Urothelium cell line (cell line): ENCODE results near the gene APOL1.
A peak's percentile ranks its signal among the peaks of the same experiment; 100 is the strongest.
"Not testable (repeated sequence)": the region's sequence is repeated elsewhere in the genome, so short reads cannot be mapped to it uniquely, and the experiment has no call there.

ENCODE experiments used
- DNase-seq: peaks from one replicate; pipeline ENCODE4 v3.0.0; 2011; ENCODE audit warnings: low spot score, mixed read lengths
- FAIRE-seq: peaks from 2 replicates; lab custom pipeline; 2011; peaks lifted over from hg19 to GRCh38; lab: Jason Lieb, UNC

APOL1 gene

GRCh38 chr22:36290391-36291075, 37.6 kb downstream of the APOL1 start:
- FAIRE-seq, DNase-seq: not testable (repeated sequence)

- no peak for DNase-seq
- peak; percentile 48 for FAIRE-seq
These were observed 39.2 kb downstream of the APOL1 start for GRCh38 chr22:36291831-36292740.

GRCh38 chr22:36292823-36293530, 40.0 kb downstream of the APOL1 start:
- DNase-seq = no peak
- no peak for FAIRE-seq

- FAIRE-seq = no peak
These were observed 40.8 kb downstream of the APOL1 start for GRCh38 chr22:36293606-36294292.

GRCh38 chr22:36294293-36294620, 41.3 kb downstream of the APOL1 start:
- FAIRE-seq (no peak), DNase-seq (no peak)

More at GRCh38 chr22:36293606-36294292, 40.8 kb downstream of the APOL1 start:
- DNase-seq = no peak

GRCh38 chr22:36294801-36295200, 41.9 kb downstream of the APOL1 start:
- no peak for DNase-seq
- no peak for FAIRE-seq

GRCh38 chr22:36295247-36295646, 42.3 kb downstream of the APOL1 start:
- no peak for DNase-seq
- no peak for FAIRE-seq

GRCh38 chr22:36296690-36297089, 43.8 kb downstream of the APOL1 start:
- no peak for DNase-seq
- no peak for FAIRE-seq

GRCh38 chr22:36297568-36297967, 44.6 kb downstream of the APOL1 start:
- no peak for DNase-seq
- FAIRE-seq = peak; percentile 67

GRCh38 chr22:36298118-36298517, 45.2 kb downstream of the APOL1 start:
- DNase-seq = no peak
- peak; percentile 63 for FAIRE-seq

GRCh38 chr22:36298601-36299000, 45.7 kb downstream of the APOL1 start:
- FAIRE-seq (no peak), DNase-seq (no peak)

GRCh38 chr22:36299295-36299694, 46.4 kb downstream of the APOL1 start:
- FAIRE-seq = no peak
- DNase-seq = no peak

GRCh38 chr22:36299911-36300310, 47.0 kb downstream of the APOL1 start:
- FAIRE-seq (no peak), DNase-seq (no peak)

- FAIRE-seq (no peak), DNase-seq (no peak)
These were observed 47.7 kb downstream of the APOL1 start for GRCh38 chr22:36300396-36301212.

GRCh38 chr22:36301384-36301828, 48.5 kb downstream of the APOL1 start:
- FAIRE-seq (peak; percentile 84), DNase-seq (peak; percentile 80)

GRCh38 chr22:36301851-36302250, 48.9 kb downstream of the APOL1 start:
- no peak for FAIRE-seq
- DNase-seq = no peak

- FAIRE-seq = no peak
- no peak for DNase-seq
These were observed 49.6 kb downstream of the APOL1 start for GRCh38 chr22:36302439-36303114.

GRCh38 chr22:36303115-36303467, 50.2 kb downstream of the APOL1 start:
- DNase-seq (no peak), FAIRE-seq (no peak)

GRCh38 chr22:36303874-36304273, 50.9 kb downstream of the APOL1 start:
- DNase-seq (no peak), FAIRE-seq (no peak)
